ENCODE results near the gene MACROD2. TPM values are rescaled to one million over a fixed set of nuclear protein-coding genes. Genes with fewer than 3 reads are reported as not detected.

MACROD2 gene
- total RNA-seq, 1 experiment from 2014 or later = 3.1 TPM

- no TSS peak for BruUV-seq (replicated peaks)
These were observed 1853.8 kb downstream of the MACROD2 start for GRCh38 chr20:15848995-15849610.

GRCh38 chr20:15851576-15852215 is 1856.4 kb downstream of the MACROD2 start:
- CTCF ChIA-PET = interaction anchor here (0.7 kb wide), 1 partner anchor 17 kb away, joined by 3 read pairs; no protein-coding TSS in a partner anchor
- H3K36me3 Mint-ChIP-seq (ENCODE audit: insufficient read depth, unreplicated experiment) = no peaks in the 10 kb centered on the region
- H3K27ac Mint-ChIP-seq (ENCODE audit: low read depth, unreplicated experiment) = no peak overlapping the region
- peaks cover 8% of the 10 kb centered on the region for H3K9me3 Mint-ChIP-seq (ENCODE audit: unreplicated experiment)
- H3K27me3 Mint-ChIP-seq (ENCODE audit: insufficient read depth, unreplicated experiment) = no peaks in the 10 kb centered on the region
- POLR2A ChIA-PET = no interaction called here
- H3K4me1 Mint-ChIP-seq (ENCODE audit: insufficient read depth, unreplicated experiment) = no peaks in the 10 kb centered on the region
- intact Hi-C loops (cut with micrococcal nuclease) = no loop called here
- TF ChIP-seq, protein P1, sequence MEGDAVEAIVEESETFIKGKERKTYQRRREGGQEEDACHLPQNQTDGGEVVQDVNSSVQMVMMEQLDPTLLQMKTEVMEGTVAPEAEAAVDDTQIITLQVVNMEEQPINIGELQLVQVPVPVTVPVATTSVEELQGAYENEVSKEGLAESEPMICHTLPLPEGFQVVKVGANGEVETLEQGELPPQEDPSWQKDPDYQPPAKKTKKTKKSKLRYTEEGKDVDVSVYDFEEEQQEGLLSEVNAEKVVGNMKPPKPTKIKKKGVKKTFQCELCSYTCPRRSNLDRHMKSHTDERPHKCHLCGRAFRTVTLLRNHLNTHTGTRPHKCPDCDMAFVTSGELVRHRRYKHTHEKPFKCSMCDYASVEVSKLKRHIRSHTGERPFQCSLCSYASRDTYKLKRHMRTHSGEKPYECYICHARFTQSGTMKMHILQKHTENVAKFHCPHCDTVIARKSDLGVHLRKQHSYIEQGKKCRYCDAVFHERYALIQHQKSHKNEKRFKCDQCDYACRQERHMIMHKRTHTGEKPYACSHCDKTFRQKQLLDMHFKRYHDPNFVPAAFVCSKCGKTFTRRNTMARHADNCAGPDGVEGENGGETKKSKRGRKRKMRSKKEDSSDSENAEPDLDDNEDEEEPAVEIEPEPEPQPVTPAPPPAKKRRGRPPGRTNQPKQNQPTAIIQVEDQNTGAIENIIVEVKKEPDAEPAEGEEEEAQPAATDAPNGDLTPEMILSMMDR (IDR thresholded peaks at IDR 0.05; ENCODE audit: unreplicated experiment) = no peak
- BruUV-seq (replicated peaks) = no TSS peak
- no peak overlapping the region for H3K4me3 Mint-ChIP-seq (ENCODE audit: unreplicated experiment)
- DNase-seq (ENCODE audit: unreplicated experiment) = no peak

More at GRCh38 chr20:15848995-15849610, 1853.8 kb downstream of the MACROD2 start:
- Mint-ChIP-seq H3K9me3 (ENCODE audit: unreplicated experiment) (peaks cover 8% of the 10 kb centered on the region), H3K27ac (ENCODE audit: low read depth, unreplicated experiment) (no peak overlapping the region), H3K4me3 (ENCODE audit: unreplicated experiment) (no peak overlapping the region), H3K4me1 (ENCODE audit: insufficient read depth, unreplicated experiment) (no peaks in the 10 kb centered on the region), H3K27me3 (ENCODE audit: insufficient read depth, unreplicated experiment) (no peaks in the 10 kb centered on the region), H3K36me3 (ENCODE audit: insufficient read depth, unreplicated experiment) (no peaks in the 10 kb centered on the region)
- intact Hi-C loops (cut with micrococcal nuclease) = no loop called here
- DNase-seq (ENCODE audit: unreplicated experiment) = no peak
- TF ChIP-seq, protein P1 (IDR thresholded peaks at IDR 0.05; ENCODE audit: unreplicated experiment) = no peak
- ChIA-PET POLR2A (interaction anchor here (0.7 kb wide), 1 partner anchor 858 kb away, joined by 3 read pairs; no protein-coding TSS in a partner anchor), CTCF (interaction anchor here (0.6 to 1.1 kb wide), 3 partner anchors 35 to 491 kb away, joined by 3 to 6 read pairs (median 3); no protein-coding TSS in a partner anchor)

DNA sequence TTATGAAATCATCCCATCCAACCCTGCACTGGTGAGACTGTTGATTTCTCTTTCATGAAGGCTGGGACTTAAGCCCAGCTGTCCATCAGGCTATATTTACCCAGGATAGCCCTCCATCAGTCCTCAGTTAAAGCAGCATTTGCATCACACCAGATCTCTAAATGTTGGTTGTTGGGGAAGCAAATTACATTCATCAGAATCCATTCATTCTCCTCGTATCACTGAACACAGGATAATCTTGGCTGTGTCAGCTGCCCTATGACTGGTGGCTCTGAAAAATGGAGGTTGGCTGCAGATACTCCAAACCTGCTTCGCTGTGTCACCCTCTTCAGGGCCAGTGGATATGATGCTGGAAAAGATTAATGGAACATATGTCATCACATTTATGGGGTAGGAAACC is 1859.6 kb downstream of the MACROD2 start:
- Mint-ChIP-seq H3K27ac (ENCODE audit: low read depth, unreplicated experiment) (no peak overlapping the region), H3K27me3 (ENCODE audit: insufficient read depth, unreplicated experiment) (no peaks in the 10 kb centered on the region), H3K4me1 (ENCODE audit: insufficient read depth, unreplicated experiment) (no peaks in the 10 kb centered on the region), H3K4me3 (ENCODE audit: unreplicated experiment) (no peak overlapping the region), H3K36me3 (ENCODE audit: insufficient read depth, unreplicated experiment) (no peaks in the 10 kb centered on the region), H3K9me3 (ENCODE audit: unreplicated experiment) (peaks cover 8% of the 10 kb centered on the region)
- DNase-seq (ENCODE audit: unreplicated experiment) = no peak
- TF ChIP-seq, protein P1 (IDR thresholded peaks at IDR 0.05; ENCODE audit: unreplicated experiment) = no peak
- ChIA-PET CTCF (interaction anchor here (0.9 to 1.5 kb wide), 2 partner anchors 13 to 75 kb away, joined by 3 to 4 read pairs; no protein-coding TSS in a partner anchor), POLR2A (no interaction called here)
- no TSS peak for BruUV-seq (replicated peaks)
- intact Hi-C loops (cut with micrococcal nuclease) = no loop called here

GRCh38 chr20:15857173-15857784 is 1862.0 kb downstream of the MACROD2 start:
- H3K27me3 Mint-ChIP-seq (ENCODE audit: insufficient read depth, unreplicated experiment) = no peaks in the 10 kb centered on the region
- BruUV-seq (replicated peaks) = no TSS peak
- TF ChIP-seq, protein P1 (IDR thresholded peaks at IDR 0.05; ENCODE audit: unreplicated experiment) = no peak
- POLR2A ChIA-PET = no interaction called here
- no peak for DNase-seq (ENCODE audit: unreplicated experiment)
- CTCF ChIA-PET = interaction anchor here (0.6 to 0.7 kb wide), 2 partner anchors 1520 to 1569 kb away, joined by 3 read pairs; partner anchors contain the start of gene FLRT3
- no peaks in the 10 kb centered on the region for H3K9me3 Mint-ChIP-seq (ENCODE audit: unreplicated experiment)
- intact Hi-C loops (cut with micrococcal nuclease) = no loop called here
- H3K4me3 Mint-ChIP-seq (ENCODE audit: unreplicated experiment) = no peak overlapping the region
- no peaks in the 10 kb centered on the region for H3K36me3 Mint-ChIP-seq (ENCODE audit: insufficient read depth, unreplicated experiment)
- H3K4me1 Mint-ChIP-seq (ENCODE audit: insufficient read depth, unreplicated experiment) = no peaks in the 10 kb centered on the region
- H3K27ac Mint-ChIP-seq (ENCODE audit: low read depth, unreplicated experiment) = no peak overlapping the region

Data from MCF 10A (cell line).